Stimulated activated CD4-positive, alpha-beta T cell treated with anti-CD3 and anti-CD28 coated beads, TNF-alpha, amount 100 ng/mL, for 1 hour (primary cell): ENCODE measurements around the gene KCNMA1.

Source experiments
- DNase-seq, 3 donors: peaks; one replicate each; pipeline ENCODE4 v3.0.0-alpha.2; 2020; ENCODE audit warnings: low read depth in 3 of 3, low spot score in 1 of 3

The KCNMA1 gene

DNA sequence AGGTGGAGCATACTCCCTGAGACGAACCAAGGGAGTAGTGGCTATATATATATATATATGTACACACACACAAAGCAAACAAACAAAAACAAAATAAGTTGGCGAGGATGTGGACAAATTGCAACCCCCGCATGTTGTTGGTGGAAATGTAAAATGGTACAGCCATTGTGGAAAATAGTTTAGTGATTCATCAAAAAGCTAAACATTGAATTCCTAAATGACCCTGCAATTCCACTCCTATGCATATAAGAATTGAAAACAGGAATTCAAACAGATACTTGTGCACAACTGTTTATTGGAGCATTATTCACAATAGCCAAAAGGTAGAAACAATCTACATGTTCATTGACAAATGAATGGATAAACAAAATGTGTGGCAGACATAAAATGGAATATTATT lies 407.9 kb downstream of the KCNMA1 start:
- no peak for DNase-seq

DNA sequence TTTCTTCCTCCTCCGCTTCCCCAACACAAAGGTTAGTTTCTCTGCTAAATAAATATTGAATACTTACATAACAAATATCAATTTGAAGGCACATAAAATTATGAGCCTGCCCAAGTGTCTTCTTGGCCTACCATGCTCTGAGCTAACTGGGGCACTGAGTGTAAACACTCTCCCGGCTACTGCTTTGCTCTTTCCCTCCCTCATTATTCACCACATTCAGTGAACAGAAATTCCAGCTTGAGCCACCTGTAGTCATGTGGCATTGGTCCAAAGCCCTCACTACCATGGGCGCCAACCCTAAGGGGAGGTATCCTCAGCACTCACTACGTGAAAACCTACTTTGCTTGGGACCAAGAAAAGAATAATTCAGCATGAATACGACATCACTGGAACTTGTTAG lies 409.0 kb downstream of the KCNMA1 start:
- no peak for DNase-seq

DNA sequence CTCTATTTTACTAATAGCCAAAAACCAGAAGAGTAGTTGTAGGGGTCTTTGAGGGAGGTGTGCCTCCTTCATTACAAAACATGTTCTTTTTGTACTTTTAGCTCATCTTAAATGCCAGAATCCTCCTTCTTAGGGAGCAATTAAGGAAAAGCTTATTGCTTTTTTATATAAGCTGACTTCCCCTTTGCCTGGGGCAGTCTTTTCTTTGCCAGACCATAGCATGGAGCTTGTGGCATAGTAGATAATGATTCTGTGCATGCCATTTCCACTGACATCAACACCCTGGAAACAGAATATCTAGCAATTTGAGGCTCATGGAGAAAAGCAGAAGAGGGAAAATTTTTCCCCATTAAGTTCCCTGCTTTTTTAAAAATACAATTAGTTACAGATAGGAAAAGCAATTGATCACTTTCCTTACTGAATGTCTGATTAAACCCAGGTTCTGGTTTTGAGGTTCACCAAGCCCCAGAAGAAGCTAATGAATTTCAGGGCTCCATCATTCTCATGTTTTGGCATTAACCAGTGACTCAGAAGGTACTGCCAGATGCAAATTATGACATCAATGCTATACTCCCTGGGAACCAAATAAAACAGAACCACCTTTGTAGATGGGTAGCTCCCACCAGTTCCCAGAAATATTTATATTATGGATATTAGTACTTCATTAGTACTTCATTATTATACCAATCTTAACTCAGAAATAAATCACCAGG lies 410.6 kb downstream of the KCNMA1 start:
- DNase-seq: no peak

DNA sequence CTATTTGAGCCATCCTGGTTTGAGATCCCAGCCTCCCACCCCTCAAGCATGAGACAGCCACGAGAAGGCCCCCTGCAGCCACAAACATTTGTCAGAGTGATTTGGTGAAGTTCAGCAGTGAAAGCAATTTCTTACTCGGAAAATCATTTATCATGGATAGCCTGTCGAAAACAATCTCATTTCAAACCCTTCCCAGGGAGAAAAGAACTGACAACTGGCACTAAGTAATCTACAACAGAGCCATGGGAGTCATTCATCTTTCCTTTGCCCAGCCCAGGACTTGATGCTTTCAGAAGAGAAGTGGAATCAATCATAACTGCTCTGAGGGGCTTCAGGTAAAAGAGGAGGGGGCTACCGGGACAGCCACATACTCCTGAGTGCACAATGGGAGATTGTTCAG lies 411.2 kb downstream of the KCNMA1 start:
- DNase-seq: no peak

DNA sequence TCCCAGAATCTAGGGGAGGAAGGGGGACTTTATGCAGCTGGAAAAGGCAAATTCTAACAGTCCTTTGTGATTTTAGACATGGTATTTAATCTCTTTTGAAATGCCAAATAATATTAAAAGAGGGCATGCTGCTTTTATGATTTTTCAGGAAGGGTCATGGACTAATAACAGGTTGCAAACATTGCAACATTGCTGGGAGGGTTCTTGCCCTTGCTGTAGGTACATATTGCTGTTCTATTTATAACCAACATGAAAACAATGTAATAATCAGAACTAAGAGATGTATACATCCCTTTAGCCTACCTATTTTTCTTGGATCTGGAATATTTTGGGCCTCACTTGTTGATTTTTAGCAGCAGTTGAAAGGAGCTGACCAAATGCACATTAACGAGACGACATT lies 411.6 kb downstream of the KCNMA1 start:
- DNase-seq: no peak

DNA sequence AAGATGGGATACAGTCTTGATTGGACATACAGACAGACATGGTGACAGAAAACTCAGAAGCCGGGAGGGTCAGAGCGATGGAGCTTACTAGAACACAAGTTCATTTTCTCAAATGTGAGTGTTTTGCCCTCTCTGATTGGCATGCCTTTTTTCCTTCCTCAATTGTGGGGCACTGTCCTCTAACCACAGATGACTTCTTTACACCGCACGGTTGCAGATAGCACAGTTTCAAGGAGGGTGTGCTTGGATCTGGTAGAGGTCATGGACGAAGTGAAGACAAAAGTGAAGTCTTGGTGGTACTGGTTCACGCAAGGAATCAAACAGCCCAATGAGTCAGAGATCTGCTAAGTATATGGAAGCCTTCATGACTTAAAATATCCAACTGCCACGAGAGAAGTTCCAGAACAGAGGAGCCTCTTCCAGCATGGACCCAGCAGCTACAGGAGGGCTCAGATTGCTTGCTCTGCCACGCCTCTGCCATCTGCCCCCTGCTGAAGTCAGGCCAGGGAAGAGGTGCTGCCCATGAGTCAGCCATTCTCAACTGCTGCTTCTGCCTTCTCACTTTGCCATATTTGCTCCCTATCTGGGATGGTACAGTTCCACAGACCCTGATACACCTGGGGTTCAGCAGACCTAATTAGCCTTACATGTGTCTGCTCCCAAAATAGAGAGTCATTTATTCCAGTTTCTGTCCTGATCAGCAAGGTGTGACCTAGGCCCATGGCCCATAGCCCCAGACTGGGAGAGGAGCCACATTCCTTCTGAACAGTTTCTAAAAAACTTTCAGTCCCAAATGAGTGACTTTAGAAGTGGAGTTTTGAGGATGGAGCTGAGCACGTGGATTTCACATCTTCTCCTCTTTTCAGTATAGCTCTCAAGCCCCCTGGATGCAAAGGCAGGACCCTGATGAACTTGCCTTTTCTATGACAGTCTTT lies 413.8 kb downstream of the KCNMA1 start:
- DNase-seq: no peak

DNA sequence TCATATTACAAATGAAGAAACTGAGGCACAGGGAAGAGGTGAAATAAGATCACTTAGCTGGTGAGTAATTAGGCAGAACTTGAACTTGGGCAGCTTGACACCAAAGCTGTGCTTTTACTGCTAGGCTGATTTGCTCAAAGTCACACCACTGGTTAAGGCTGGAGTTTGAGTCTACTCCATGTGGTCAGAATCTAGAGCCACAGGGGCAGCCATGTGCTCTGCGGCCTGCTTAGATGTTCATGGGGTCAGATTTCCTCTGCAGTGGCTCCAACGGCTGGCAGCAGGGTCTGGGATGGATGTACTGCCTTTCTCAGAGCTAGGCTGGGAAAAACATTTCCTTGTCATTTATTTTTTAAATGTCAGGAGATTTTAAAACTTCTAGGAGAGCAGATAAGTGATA lies 417.5 kb downstream of the KCNMA1 start:
- no peak for DNase-seq

DNA sequence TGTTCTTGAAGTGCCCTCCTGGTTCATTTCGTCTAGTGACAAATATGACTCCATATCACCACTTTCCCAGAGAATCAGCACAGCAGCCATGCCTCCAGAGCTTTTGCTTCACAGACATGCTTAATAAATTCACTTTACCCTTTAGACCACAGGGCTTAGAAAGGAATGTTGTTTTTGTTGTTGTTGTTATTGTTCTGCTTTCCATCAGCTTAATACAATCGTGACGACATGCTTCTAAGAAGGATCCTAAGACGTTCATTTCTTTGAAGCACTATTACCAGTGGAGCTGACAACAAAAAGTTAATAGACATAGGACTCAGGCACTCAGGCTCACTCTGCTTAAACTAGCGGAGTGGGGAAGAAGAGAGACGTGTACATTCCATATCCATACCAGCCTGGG lies 418.6 kb downstream of the KCNMA1 start:
- no peak for DNase-seq

DNA sequence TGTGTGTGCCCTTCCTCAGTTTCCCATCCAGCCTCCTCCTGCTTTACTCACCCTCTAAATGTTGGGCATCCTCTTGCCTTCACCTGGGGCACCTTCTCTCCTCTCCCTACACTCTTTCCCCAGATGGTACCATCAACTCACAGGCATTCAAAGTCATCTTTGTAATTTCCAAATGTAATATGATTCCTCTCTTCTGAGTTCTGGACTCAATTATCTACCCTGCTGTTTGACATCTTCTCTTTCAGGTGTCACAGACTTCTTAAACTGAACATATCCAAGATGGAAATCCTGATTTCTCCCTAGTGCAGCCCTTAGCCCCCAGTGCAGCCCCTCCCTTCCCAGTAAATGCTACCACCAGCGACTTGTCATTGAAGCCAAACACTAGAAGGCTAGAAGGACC lies 422.8 kb downstream of the KCNMA1 start:
- no peak for DNase-seq

DNA sequence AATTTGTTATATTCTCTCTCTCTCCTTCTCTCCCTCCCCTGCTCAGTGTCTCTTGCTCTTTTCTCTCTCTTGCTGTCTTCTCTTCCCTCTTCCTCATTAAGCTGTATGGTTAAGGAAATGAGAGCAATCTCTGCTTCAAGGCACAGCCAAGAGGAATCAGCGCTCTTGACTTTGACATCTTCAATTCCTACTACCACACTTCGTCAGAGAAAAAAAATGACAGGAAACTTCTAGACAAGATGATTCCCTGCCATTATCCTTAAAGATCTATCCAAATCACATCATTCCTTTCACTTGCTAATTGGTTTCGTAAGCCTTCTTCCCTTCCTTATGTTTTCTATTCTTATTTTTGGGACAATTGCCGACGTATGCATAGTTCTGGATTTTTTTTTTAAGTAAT lies 425.0 kb downstream of the KCNMA1 start:
- DNase-seq: no peak

DNA sequence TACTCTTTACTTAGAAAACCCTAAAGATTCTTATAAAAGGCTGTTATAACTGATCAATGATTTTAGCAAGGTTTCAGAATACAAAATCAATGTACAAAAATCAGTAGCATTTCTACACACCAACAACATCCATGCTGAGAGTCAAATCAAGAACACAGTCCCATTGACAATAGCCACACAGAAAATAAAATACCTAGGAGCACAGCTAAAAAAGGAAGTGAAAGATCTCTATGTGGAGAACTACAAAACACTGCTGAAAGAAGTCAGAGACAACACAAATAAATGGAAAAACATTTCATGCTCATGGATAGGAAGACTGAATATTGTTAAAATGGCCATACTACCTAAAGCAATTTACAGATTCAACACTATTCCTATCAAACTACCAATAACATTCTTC lies 427.0 kb downstream of the KCNMA1 start:
- DNase-seq: no peak

DNA sequence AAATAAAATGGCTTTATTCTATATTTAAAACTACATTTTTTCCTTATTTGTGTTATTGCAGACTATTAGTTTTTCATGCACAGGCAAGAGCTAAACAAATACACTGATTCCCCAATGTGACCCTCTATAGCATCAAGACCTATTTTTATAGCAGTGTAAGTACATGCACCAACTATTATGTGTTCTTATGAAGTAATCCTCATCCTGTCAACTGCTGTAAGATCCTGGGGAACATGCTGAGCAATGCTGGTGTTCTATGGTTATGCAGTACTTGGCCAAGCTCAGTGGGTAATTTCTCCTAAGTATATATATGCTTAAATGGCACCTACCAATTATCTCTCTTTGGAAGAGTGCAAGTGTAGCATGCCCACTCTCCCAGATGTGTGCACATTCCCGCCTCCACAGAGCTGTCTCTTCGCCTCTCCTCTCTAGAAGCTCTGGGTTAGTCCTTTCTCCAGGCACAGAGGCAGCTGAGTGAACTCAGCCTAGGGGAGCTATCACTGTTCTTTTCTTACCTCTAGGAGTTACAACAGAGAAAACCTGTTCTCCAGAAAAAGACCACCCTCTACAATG lies 428.8 kb downstream of the KCNMA1 start:
- DNase-seq: no peak

DNA sequence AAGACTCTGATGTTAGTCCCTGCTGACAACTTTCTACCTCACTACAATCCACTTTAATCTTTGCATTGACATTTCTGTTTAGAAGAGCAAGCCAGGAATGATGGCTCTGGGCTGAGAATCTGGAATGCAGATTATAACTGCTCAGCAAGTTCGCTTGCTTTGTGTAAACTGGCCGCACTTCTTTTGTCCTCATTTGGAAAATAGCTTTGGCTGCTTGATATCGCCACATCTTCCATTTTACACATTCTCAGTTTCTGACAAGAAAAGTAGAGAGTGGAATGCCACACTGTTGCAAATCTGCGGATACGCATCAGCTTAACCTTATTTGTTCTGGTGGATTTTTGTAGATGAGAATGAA lies 429.8 kb downstream of the KCNMA1 start:
- DNase-seq: no peak

DNA sequence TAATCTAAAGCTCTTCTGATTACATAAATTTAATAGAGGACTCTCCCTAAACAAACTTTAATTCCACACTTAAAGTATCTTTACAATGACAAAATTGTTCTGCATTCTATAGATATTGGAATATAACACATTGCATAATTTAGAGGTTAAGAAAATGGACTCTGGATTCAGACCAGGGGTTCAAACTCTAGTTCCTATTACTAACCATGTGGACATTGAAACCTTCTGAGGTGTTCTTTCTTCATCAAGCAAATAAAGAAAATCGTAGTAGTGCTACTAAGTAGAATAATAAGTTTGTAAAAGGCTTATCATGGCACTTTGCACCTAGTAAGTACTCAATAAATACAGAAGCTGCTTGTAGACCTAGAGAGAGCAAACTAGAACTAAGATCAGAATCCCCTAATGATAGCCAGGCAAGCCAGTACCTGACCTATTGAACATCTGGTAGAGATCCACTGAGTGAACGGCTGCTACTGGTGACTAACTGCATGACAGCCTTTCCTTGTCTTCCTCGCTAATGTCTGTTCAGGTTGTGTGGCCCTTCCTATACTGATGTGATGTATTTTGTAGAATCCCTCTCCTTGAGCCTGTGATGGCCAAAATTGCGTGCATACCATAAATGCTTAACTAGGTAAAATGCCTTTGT lies 430.3 kb downstream of the KCNMA1 start:
- no peak for DNase-seq

DNA sequence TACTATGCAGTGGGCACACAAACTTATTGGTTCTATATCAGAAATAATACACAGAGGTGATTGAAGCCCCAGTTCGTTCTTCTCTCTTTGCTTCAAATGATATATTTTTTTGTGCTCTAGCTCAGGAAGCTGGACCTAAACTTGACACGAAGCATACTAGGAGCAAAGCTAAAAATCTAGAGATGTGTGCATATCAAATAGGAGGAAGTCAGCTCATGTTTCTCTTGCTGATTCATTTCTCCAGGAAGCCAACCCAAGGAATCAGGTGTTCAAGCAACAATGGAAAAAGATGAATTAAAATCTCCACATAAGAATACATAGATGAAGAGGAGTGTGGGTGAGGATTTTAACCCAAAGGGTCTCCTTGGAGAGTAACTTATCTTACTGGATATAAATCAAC lies 432.5 kb downstream of the KCNMA1 start:
- no peak for DNase-seq

DNA sequence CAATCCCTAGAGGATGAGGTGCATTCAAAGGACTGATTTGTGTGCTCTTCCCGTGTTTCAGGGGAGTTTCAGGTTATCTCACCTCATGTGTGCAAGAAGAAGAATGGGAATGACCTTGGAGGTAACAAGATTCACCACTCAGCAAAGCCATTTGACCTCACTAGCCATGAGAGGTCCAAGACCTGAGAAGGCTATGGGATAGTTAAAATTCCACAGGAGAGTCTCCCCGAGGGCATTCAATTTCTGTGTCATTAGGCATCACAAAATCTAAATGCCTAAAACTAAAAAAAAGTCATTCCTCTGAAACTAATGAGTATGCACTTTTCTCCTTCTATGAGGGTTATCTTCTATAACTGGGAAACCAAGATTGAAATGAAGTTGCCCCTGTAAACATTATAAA lies 433.4 kb downstream of the KCNMA1 start:
- DNase-seq: no peak

DNA sequence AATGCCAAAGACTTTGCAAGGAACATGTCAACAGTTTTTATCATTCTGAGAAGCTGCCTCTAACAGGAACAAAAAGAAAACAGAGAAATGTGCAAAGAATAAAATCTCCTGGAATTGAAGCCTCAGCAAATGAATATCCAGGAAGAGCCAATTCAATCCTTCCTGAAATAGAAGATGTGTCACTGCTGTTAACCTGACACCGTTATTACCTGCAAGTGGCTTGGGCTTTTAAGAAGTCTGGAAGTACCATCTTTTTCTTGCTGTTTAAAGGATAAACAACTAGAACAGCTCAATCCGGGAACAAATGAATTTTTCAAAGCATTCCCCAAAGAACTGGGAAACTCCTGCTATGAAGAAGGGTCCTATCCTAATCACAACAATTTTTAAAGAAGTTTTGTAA lies 434.8 kb downstream of the KCNMA1 start:
- no peak for DNase-seq

DNA sequence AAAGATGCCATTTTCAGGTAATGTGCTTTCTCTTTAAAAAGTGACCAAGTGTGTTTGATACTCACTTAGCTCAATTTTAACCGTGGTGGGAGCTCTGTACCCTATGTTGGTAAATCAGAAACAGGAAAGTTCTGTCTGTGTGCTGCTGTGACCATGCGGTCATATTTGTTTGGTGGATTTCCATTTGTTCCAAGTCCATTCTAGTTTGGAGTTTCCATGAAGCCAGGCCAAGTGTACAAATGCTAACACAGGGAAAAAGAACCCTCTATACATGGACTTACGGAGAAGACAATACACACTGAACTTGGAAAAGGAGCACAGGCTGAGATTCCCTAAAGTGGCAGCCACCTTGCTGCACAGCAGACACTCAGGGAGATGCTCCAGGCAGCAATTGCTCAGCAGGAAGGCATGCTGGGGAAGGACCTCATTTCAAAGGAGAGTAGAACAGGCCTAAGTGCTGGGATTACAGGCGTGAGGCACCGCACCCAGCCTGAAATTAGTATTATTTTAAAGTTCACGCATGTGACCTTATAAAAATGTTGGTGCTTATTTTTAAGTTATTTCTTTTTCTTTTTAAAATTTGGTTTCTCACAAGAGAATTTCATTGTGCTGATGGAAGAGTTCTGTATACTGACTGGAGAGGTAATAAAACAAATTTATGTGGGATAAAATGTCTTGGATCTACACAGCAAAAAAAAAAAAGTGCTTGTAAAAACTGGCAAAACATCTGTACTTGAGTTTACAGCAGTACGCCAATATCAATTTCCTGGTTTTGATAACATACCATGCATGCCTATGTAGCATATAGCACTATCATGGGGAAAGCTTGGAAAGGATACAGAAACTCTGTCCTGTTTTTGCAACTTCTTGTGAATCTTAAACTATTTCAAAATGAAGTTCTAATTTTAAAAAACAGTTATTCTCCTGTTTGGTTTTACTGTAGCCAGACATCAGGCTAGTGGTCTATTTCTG lies 436.2 kb downstream of the KCNMA1 start:
- no peak for DNase-seq

DNA sequence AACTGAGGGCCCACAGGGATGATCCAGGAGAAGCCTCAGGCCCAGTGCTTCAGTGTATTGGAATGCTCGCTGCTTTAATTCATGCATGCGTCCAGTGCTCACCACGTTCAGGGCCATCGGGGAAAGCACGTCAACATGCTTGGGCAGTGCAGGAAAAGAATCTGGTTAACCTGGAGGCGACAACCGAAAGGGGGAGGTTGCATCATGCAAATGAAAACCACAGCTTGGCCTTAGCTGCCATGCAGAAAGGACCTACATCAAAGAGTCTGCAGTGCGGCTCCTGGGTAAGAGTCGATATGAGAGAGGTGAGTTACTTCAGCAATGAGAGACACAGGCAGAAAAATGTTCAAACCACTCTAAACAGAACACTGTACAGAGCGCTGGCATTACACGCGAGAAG lies 440.1 kb downstream of the KCNMA1 start:
- DNase-seq: no peak

DNA sequence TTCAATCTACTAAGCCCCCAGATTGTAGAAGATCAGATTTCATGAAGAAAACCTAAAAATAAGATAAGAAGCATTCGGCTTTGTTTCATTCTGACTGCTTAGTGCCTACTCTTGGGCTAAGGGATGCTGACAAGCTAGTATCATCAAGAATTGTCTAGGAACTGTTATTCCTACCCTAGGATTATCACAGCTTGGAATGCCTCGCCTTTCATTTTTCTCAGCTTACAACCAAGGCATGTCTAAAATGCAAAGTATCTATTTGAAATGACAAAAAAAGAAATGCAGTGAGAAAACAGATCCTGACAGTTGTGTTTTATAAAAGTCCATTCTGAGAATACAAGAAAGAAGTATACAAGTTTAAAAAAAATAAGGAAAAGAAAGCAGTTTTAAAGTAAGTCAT lies 441.0 kb downstream of the KCNMA1 start:
- DNase-seq: no peak

DNA sequence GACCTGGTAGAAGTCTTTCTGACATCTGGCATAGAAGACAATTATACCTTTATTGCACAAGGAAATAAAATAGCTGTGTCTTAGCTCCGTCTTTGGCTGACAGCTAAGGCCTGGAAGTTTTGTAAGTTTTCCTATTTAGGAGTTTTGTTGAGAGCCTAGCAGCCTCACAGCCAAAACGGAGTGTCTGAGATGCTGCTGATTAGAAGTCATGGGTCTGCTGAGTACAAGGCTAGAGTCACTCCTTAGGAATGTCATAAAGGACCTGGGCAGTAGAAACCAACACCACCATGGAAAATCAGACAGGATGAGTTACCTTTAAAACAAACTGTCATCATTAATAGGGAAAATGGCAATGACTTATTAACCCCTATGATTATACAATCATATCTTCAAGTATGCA lies 442.5 kb downstream of the KCNMA1 start:
- no peak for DNase-seq
